HepG2 (cell line): Measurements from ENCODE around the gene RAD54L2. TPM values are rescaled to one million over a fixed set of nuclear protein-coding genes. Genes with fewer than 3 reads are reported as not detected.

Source experiments
- DMAP1 ChIP-seq: IDR thresholded peaks from 2 replicates; pipeline ENCODE4 v1.6.1; 2016
- EEA1 ChIP-seq: sonication (generic); formaldehyde crosslinking; IDR thresholded peaks from 2 replicates; pipeline ENCODE4 v1.5.1; 2020; ENCODE audit warnings: mild to moderate bottlenecking, missing genetic modification reagents, borderline replicate concordance
- ETV5 ChIP-seq: IDR thresholded peaks from 2 replicates; pipeline ENCODE4 v1.6.1; 2018; ENCODE audit warnings: missing biosample characterization, missing genetic modification reagents, inconsistent platforms, borderline replicate concordance
- ETV6 ChIP-seq: sonication (generic); formaldehyde crosslinking; conservative IDR thresholded peaks from 2 replicates; pipeline ENCODE4 v1.4.0; 2020; ENCODE audit warnings: missing genetic modification reagents
- GABPA ChIP-seq, 2 experiments: IDR thresholded peaks; 2 replicates each; pipeline ENCODE4 v1.6.1; 2011 to 2016; ENCODE audit warnings: low read depth in 2 of 2, low read length in 1 of 2, missing biosample characterization in 1 of 2, missing genetic modification characterization in 1 of 2
- HNRNPLL ChIP-seq: fragments of 200-400 bp; formaldehyde crosslinking; IDR thresholded peaks from 2 replicates; pipeline ENCODE4 v1.6.1; 2017; ENCODE audit warnings: mild to moderate bottlenecking, low read depth, low read length; ENCODE audit not compliant: poor library complexity, severe bottlenecking
- KLF6 ChIP-seq: IDR thresholded peaks from 2 replicates; pipeline ENCODE4 v1.8.0; 2016; ENCODE audit warnings: missing biosample characterization, missing genetic modification reagents
- NFE2L1 ChIP-seq: sonication (generic); formaldehyde crosslinking; IDR thresholded peaks from 2 replicates; pipeline ENCODE4 v1.4.0; 2020; ENCODE audit warnings: missing genetic modification reagents, mild to moderate bottlenecking, borderline replicate concordance
- RAD21 ChIP-seq: fragments of 450-650 bp; formaldehyde crosslinking; IDR thresholded peaks from 2 replicates; pipeline ENCODE4 v1.5.0; 2020; ENCODE audit warnings: mild to moderate bottlenecking
- SCMH1 ChIP-seq: sonication (generic); formaldehyde crosslinking; IDR thresholded peaks from 2 replicates; pipeline ENCODE4 v1.9.0; 2021; ENCODE audit warnings: missing genetic modification reagents, mild to moderate bottlenecking, borderline replicate concordance
- STAT5B ChIP-seq: sonication (generic); formaldehyde crosslinking; IDR thresholded peaks from 2 replicates; pipeline ENCODE4 v1.4.0; 2020; ENCODE audit warnings: missing genetic modification reagents
- TERF1 ChIP-seq: sonication (generic); formaldehyde crosslinking; IDR thresholded peaks from 2 replicates; pipeline ENCODE4 v1.8.0; 2022; ENCODE audit warnings: mild to moderate bottlenecking, missing genetic modification reagents, moderate library complexity
- ZNF30 ChIP-seq: sonication (generic); formaldehyde crosslinking; IDR thresholded peaks from 2 replicates; pipeline ENCODE4 v1.5.0; 2020; ENCODE audit warnings: mild to moderate bottlenecking, missing genetic modification reagents
- ZNF800 ChIP-seq: sonication (generic); formaldehyde crosslinking; IDR thresholded peaks from 2 replicates; pipeline ENCODE4 v1.4.0; 2020; ENCODE audit warnings: missing genetic modification reagents
- polyA plus RNA-seq, 8 experiments: library from polyadenylated mRNA; depleted of rRNA in 3 of 8; stranded (reverse) in 7 of 8; unstranded in 1 of 8; fragments of >200 nt; fragmentation: Illumina TruSeq in 4 of 8; extraction: Trizol in 4 of 8; gene quantifications; 2 replicates each; pipeline versions ENCODE4 v1.2.1 to v1.2.3, GENCODE V29; 2011 to 2016; ENCODE audit warnings: low read depth in 4 of 8, missing spikeins in 1 of 8, mixed read lengths in 1 of 8; ENCODE audit not compliant: insufficient read depth in 1 of 8
- total RNA-seq, 5 experiments: library from RNA; depleted of rRNA; stranded (reverse); fragments of >200 nt; fragmentation: Illumina TruSeq; extraction: Trizol; gene quantifications; 2 replicates each; pipeline ENCODE4 v1.2.3, GENCODE V29; 2016; ENCODE audit warnings: low read depth in 1 of 5
- TF ChIP-seq, protein P1 (sequence below): sonication (generic); formaldehyde crosslinking; IDR thresholded peaks from 2 replicates; pipeline ENCODE4 v1.8.1; 2023; ENCODE audit warnings: missing genetic modification reagents, mild to moderate bottlenecking, borderline replicate concordance
- TF ChIP-seq, protein P2 (sequence below): sonication (generic); formaldehyde crosslinking; IDR thresholded peaks from 2 replicates; pipeline ENCODE4 v1.9.0; 2021; ENCODE audit warnings: mild to moderate bottlenecking, missing genetic modification reagents
- TF ChIP-seq, protein P3 (sequence below): sonication (generic); formaldehyde crosslinking; IDR thresholded peaks from 2 replicates; pipeline ENCODE4 v1.4.0; 2020; ENCODE audit warnings: mild to moderate bottlenecking, missing genetic modification reagents
- TF ChIP-seq, protein P4 (sequence below): sonication (generic); formaldehyde crosslinking; IDR thresholded peaks from 2 replicates; pipeline ENCODE4 v1.4.0; 2020; ENCODE audit warnings: missing genetic modification reagents, mild to moderate bottlenecking, borderline replicate concordance

RAD54L2 gene
- total and polyA plus RNA-seq, 2 of the 13 experiments (the other 11 are each of a cell fraction or from before 2014, with no cell fraction given), result 5.5 to 14.8 TPM

DNA sequence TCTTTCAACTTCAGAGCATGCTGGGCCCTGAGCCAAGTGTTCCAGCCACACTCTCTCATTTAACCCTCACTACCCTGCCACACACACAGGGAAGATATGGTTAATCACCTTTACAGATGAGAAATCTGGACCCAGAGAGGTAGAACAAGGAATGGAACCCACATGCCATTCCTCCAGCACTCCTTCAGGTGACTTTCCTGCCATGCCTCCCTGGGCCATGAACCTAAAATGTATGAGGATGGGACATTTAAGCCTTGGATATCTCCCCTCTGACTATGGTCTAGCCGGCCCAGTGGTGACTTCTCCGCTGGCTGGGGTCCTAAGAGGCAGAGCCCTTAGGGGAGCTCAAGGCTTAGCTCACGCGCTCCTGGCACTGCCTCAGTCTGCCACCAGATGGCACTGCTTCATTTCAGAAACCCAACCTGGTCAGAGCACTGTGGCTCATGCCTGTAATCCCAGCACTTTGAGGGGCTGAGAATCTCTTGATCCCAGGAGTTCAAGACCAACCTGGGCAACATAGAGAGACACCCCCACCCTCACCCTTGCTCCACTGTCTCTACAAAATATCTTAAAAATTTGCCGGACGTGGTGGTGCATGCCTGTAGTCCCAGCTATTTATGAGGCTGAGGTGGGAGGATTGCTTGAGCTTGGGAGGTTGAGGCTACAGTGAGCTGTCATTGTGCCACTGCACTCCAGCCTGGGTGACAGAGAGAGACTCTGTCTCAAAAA lies 36.5 kb upstream of the RAD54L2 start (continued):
- TF ChIP-seq KLF6 (CRISPR knock-in tag), result no peak
- TF ChIP-seq, protein P1, sequence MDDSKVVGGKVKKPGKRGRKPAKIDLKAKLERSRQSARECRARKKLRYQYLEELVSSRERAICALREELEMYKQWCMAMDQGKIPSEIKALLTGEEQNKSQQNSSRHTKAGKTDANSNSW (CRISPR knock-in tag), result no peak
- TF ChIP-seq STAT5B, result no peak
- TF ChIP-seq ZNF30 (CRISPR knock-in tag), result no peak
- TF ChIP-seq ZNF800 (CRISPR knock-in tag), result no peak
- TF ChIP-seq, protein P2, sequence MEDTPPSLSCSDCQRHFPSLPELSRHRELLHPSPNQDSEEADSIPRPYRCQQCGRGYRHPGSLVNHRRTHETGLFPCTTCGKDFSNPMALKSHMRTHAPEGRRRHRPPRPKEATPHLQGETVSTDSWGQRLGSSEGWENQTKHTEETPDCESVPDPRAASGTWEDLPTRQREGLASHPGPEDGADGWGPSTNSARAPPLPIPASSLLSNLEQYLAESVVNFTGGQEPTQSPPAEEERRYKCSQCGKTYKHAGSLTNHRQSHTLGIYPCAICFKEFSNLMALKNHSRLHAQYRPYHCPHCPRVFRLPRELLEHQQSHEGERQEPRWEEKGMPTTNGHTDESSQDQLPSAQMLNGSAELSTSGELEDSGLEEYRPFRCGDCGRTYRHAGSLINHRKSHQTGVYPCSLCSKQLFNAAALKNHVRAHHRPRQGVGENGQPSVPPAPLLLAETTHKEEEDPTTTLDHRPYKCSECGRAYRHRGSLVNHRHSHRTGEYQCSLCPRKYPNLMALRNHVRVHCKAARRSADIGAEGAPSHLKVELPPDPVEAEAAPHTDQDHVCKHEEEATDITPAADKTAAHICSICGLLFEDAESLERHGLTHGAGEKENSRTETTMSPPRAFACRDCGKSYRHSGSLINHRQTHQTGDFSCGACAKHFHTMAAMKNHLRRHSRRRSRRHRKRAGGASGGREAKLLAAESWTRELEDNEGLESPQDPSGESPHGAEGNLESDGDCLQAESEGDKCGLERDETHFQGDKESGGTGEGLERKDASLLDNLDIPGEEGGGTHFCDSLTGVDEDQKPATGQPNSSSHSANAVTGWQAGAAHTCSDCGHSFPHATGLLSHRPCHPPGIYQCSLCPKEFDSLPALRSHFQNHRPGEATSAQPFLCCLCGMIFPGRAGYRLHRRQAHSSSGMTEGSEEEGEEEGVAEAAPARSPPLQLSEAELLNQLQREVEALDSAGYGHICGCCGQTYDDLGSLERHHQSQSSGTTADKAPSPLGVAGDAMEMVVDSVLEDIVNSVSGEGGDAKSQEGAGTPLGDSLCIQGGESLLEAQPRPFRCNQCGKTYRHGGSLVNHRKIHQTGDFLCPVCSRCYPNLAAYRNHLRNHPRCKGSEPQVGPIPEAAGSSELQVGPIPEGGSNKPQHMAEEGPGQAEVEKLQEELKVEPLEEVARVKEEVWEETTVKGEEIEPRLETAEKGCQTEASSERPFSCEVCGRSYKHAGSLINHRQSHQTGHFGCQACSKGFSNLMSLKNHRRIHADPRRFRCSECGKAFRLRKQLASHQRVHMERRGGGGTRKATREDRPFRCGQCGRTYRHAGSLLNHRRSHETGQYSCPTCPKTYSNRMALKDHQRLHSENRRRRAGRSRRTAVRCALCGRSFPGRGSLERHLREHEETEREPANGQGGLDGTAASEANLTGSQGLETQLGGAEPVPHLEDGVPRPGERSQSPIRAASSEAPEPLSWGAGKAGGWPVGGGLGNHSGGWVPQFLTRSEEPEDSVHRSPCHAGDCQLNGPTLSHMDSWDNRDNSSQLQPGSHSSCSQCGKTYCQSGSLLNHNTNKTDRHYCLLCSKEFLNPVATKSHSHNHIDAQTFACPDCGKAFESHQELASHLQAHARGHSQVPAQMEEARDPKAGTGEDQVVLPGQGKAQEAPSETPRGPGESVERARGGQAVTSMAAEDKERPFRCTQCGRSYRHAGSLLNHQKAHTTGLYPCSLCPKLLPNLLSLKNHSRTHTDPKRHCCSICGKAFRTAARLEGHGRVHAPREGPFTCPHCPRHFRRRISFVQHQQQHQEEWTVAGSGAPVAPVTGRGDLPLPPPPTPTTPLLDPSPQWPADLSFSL (CRISPR knock-in tag), result no peak
- no peak for TF ChIP-seq TERF1 (CRISPR knock-in tag)
- no peak for TF ChIP-seq NFE2L1 (CRISPR knock-in tag)
- TF ChIP-seq RAD21 (CRISPR knock-in tag), result peak; percentile 89
- no peak for TF ChIP-seq ETV6 (CRISPR knock-in tag)
- no peak for TF ChIP-seq EEA1 (CRISPR knock-in tag)
- TF ChIP-seq, protein P3, sequence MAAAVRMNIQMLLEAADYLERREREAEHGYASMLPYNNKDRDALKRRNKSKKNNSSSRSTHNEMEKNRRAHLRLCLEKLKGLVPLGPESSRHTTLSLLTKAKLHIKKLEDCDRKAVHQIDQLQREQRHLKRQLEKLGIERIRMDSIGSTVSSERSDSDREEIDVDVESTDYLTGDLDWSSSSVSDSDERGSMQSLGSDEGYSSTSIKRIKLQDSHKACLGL (CRISPR knock-in tag), result no peak; the same call in 1 of the 2 replicates
- TF ChIP-seq SCMH1 (CRISPR knock-in tag), result no peak
- TF ChIP-seq, protein P4, sequence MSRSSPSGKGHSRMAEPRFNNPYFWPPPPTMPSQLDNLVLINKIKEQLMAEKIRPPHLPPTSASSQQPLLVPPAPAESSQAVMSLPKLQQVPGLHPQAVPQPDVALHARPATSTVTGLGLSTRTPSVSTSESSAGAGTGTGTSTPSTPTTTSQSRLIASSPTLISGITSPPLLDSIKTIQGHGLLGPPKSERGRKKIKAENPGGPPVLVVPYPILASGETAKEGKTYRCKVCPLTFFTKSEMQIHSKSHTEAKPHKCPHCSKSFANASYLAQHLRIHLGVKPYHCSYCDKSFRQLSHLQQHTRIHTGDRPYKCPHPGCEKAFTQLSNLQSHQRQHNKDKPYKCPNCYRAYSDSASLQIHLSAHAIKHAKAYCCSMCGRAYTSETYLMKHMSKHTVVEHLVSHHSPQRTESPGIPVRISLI (CRISPR knock-in tag), result no peak
- TF ChIP-seq GABPA (IDR thresholded peaks at IDR 0.05; ENCODE audit: low read depth, low read length), result no peak
- no peak for TF ChIP-seq GABPA (CRISPR knock-in tag; IDR thresholded peaks at IDR 0.05; ENCODE audit: low read depth)
- no peak for TF ChIP-seq HNRNPLL
- no peak for TF ChIP-seq ETV5
- TF ChIP-seq DMAP1 (CRISPR knock-in tag), result no peak
